Measurements from ENCODE around the gene FCHSD2. TPM values are rescaled to one million over a fixed set of nuclear protein-coding genes. Genes with fewer than 3 reads are reported as not detected.

Gene FCHSD2
- total and polyA plus RNA-seq, 2 of the 8 experiments (the other 6 are each of a cell fraction or from before 2014, with no cell fraction given), result 4.1 to 7.8 TPM

GRCh38 chr11:72813740-72814285 is 328.3 kb downstream of the FCHSD2 start (continued):
- TF ChIP-seq CHD1 (IDR thresholded peaks at IDR 0.05; ENCODE audit: low read depth, low read length) (peak; percentile 88), TAF1 (IDR thresholded peaks at IDR 0.05; ENCODE audit: low read depth, low read length) (peak; percentile 72), CREB1 (IDR thresholded peaks at IDR 0.05) (no peak), BRCA1 (IDR thresholded peaks at IDR 0.05; ENCODE audit: low read depth, low read length) (no peak), HDAC2 (IDR thresholded peaks at IDR 0.05; ENCODE audit: borderline replicate concordance in 1 of 2, low read depth in 2 of 2, low read length in 2 of 2) (no peak), JUND (IDR thresholded peaks at IDR 0.05; ENCODE audit: low read length) (peak; percentile 94), ASH2L (IDR thresholded peaks at IDR 0.05; ENCODE audit: low read length) (peak; percentile 34), CEBPB (IDR thresholded peaks at IDR 0.05; ENCODE audit: low read depth, low read length) (no peak), POLR2A (IDR thresholded peaks at IDR 0.05; ENCODE audit: control extremely low read depth in 1 of 2, low read depth in 2 of 2, low read length in 2 of 2) (no peak), USF2 (IDR thresholded peaks at IDR 0.05; ENCODE audit: low read length) (no peak), E2F6 (IDR thresholded peaks at IDR 0.05) (peak; percentile 93), JUN (IDR thresholded peaks at IDR 0.05; ENCODE audit: low read depth, low read length) (no peak), EP300 (IDR thresholded peaks at IDR 0.05; ENCODE audit: borderline replicate concordance in 1 of 2, low read depth in 2 of 2, low read length in 2 of 2) (peak in 1 of 2 experiments; percentile 98; a peak in 2 of 3 replicates), RFX5 (IDR thresholded peaks at IDR 0.05; ENCODE audit: borderline replicate concordance, low read depth, low read length) (no peak), SP1 (IDR thresholded peaks at IDR 0.05; ENCODE audit: low read depth, low read length) (0 out of 2 replicates have a peak, but pooled peaks have one; percentile 10), SAP30 (IDR thresholded peaks at IDR 0.05; ENCODE audit: insufficient read depth, insufficient replicate concordance, low read length) (no peak), EGR1 (IDR thresholded peaks at IDR 0.05; ENCODE audit: borderline replicate concordance, low read depth, low read length) (no peak)
